Activated naive CD4-positive, alpha-beta T cell treated with anti-CD3 and anti-CD28 coated beads, Interleukin-2, amount 50 U/mL, for 24 hours (primary cell): ENCODE results near the gene MILR1.
A peak's percentile ranks its signal among the peaks of the same experiment; 100 is the strongest.
"Not testable (repeated sequence)": the region's sequence is repeated elsewhere in the genome, so short reads cannot be mapped to it uniquely, and the experiment has no call there.

Experiments used
- H3K27ac Mint-ChIP-seq: one replicate; pipeline ENCODE4 v1.8.0; 2021; ENCODE audit warnings: mild to moderate bottlenecking, mixed read lengths
- H3K27me3 Mint-ChIP-seq: one replicate; pipeline ENCODE4 v1.8.0; 2021; ENCODE audit warnings: mixed read lengths
- H3K36me3 Mint-ChIP-seq: one replicate; pipeline ENCODE4 v1.8.0; 2021; ENCODE audit warnings: mixed read lengths
- H3K4me1 Mint-ChIP-seq: one replicate; pipeline ENCODE4 v1.8.0; 2021; ENCODE audit warnings: mixed read lengths
- H3K4me3 Mint-ChIP-seq: one replicate; pipeline ENCODE4 v1.8.0; 2021; ENCODE audit warnings: mild to moderate bottlenecking, mixed read lengths
- H3K9me3 Mint-ChIP-seq: one replicate; pipeline ENCODE4 v1.8.0; 2021; ENCODE audit warnings: mixed read lengths

MILR1 gene

DNA sequence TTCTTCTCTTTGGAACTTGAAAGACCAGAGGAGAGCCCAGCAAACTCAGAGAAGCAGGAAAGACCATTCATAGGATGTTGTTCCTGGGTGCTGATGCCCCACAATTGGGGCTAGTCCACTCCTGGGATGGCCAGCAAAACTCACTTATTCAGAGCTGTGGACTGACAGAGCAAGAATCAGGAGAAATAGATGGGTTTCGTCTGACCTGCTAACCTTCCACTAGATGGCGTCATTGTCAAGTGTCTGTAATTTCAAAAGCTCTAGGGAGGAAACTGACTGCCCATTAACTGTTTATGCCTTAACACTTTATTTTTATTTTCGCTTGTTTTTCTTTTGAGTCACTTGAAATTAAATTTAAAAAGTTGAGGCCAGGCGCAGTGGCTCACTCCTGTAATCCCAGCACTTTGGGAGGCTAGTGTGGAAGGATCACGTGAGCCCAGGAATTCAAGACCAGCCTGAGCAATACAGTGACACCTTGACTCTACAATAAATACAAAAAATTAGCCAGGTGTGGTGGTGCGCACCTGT is 28.7 kb upstream of the MILR1 start:
- no peak overlapping the region for H3K27ac Mint-ChIP-seq
- H3K4me3 Mint-ChIP-seq: no peak overlapping the region
- H3K4me1 Mint-ChIP-seq: no peaks in the 10 kb centered on the region
- H3K36me3 Mint-ChIP-seq: no peaks in the 10 kb centered on the region
- H3K27me3 Mint-ChIP-seq: no peaks in the 10 kb centered on the region
- no peaks in the 10 kb centered on the region for H3K9me3 Mint-ChIP-seq

DNA sequence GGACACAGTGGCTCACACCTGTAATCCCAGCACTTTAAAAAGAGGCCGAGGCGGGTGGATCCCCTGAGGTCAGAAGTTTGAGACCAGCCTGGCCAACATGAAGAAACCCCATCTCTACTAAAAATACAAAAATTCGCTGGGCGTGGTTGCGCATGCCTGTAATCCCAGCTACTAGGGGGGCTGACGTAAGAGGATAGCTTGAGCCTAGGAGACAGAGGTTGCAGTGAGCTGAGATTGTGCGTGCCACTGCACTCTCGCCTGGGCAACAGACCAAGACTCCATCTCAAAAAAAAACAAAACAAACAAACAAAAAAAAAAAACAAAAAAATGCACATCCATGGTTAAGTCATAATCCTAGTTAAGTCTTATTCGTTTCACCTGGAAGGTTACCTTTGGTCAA is 26.8 kb upstream of the MILR1 start:
- H3K4me3 Mint-ChIP-seq, H3K27ac Mint-ChIP-seq, H3K9me3 Mint-ChIP-seq, H3K36me3 Mint-ChIP-seq, H3K4me1 Mint-ChIP-seq, H3K27me3 Mint-ChIP-seq: not testable (repeated sequence)

DNA sequence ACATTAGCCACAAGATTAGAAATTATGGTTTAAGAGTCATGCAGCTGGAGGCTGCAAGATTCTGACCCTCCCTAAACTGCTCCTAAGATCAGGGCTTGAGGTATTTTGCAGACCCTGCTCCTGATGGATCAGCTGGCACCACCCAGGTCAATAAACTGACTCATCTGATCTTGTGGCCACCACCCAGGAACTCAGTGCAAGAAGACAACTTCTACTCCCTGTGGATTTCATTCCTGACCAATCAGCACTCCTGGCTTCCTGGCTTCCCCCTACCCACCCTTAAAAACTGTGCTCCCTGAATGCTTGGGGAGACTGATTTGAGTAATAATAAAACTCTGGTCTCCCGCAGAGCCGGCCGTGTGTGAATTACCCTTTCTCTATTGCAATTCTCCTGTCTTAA is 25.0 kb upstream of the MILR1 start:
- Mint-ChIP-seq H3K27me3 (no peaks in the 10 kb centered on the region), H3K36me3 (no peaks in the 10 kb centered on the region), H3K27ac (no peak overlapping the region), H3K9me3 (no peaks in the 10 kb centered on the region), H3K4me3 (no peak overlapping the region), H3K4me1 (no peaks in the 10 kb centered on the region)

DNA sequence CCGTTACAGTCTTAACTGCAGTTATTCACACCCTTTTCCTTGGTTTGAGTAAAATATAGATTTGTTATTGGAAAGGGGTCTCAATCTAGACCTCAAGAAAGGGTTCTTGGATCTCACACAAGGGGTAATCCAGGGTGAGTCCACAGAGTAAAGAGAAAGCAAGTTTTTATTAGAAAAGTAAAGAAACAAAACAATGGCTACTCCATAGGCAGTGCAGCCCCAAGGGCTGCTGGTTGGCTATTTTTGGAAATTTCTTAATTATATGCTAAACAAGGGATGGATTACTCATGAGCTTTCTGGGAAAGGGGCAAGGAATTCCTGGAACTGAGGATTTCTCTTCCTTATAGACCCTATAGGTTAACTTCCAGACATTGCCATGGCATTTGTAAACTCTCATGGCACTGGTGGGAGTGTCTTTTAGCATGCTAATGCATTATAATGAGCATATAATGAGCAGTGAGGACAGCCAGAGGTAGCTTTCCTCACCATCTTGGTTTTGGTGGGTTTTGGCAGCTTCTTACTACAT is 24.5 kb upstream of the MILR1 start:
- Mint-ChIP-seq H3K27ac (no peak overlapping the region), H3K9me3 (no peaks in the 10 kb centered on the region), H3K4me3 (no peak overlapping the region), H3K27me3 (no peaks in the 10 kb centered on the region), H3K4me1 (no peaks in the 10 kb centered on the region), H3K36me3 (no peaks in the 10 kb centered on the region)

DNA sequence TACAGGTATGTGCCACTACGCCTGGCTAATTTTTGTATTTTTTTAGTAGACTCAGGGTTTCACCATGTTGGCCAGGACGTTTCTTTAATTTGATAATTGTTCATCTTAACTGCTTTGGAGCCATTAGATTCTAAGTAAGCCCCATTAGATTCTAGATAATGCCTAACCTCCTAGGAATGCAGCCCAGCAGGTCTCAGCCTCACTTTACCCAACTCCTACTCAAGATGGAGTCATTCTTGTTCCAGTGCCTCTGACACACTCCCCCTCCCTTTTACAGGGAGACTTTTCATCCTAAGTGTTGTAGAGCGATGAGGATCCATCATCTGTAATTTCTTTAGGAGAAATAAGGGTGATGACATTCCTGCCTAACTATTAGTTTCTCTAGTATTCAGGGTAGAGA is 23.7 kb upstream of the MILR1 start:
- no peak overlapping the region for H3K27ac Mint-ChIP-seq
- no peaks in the 10 kb centered on the region for H3K9me3 Mint-ChIP-seq
- no peaks in the 10 kb centered on the region for H3K27me3 Mint-ChIP-seq
- no peaks in the 10 kb centered on the region for H3K4me1 Mint-ChIP-seq
- no peak overlapping the region for H3K4me3 Mint-ChIP-seq
- H3K36me3 Mint-ChIP-seq: no peaks in the 10 kb centered on the region

DNA sequence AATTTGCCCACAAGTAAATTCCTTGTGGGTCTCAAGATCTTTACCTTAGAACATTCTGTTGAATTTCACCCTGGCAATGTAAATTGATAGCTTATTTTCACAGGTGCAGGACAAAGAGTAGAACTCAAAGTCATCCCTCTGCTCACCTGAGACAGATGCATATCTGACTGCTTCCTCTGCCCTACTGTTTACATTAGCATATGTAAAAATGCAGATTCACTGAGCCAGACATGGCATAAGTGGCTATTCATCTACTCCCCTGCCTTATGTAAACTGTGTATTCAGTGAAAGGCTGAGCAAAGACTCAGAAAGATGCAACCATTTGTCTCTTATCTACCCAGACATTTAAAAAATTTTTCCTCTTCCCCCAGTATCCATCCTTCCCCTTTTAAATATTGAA is 22.3 kb upstream of the MILR1 start:
- Mint-ChIP-seq H3K36me3 (no peaks in the 10 kb centered on the region), H3K27me3 (no peaks in the 10 kb centered on the region), H3K27ac (peak overlapping the region; percentile 13), H3K9me3 (no peaks in the 10 kb centered on the region), H3K4me3 (no peak overlapping the region), H3K4me1 (no peaks in the 10 kb centered on the region)

DNA sequence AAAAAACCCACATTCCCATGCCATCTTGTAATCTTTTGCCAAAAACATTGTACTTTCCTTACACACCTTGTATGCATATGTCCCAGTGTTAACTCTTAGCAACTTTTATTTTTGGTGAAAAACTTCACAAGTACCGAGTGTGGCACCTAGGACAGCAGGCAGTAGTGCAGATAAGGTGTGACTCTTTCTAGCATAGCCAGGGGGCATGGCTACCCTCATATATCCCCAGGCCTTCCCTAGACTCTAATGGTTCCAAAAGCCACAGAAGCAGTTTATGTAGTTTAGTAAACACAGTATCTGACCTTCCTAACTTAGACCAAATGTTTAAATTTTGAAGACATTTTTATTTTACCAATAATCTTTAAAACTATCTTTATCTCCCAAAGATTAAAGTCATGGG is 20.5 kb upstream of the MILR1 start:
- H3K9me3 Mint-ChIP-seq: no peaks in the 10 kb centered on the region
- no peaks in the 10 kb centered on the region for H3K36me3 Mint-ChIP-seq
- no peaks in the 10 kb centered on the region for H3K4me1 Mint-ChIP-seq
- no peak overlapping the region for H3K4me3 Mint-ChIP-seq
- H3K27me3 Mint-ChIP-seq: no peaks in the 10 kb centered on the region
- H3K27ac Mint-ChIP-seq: no peak overlapping the region

DNA sequence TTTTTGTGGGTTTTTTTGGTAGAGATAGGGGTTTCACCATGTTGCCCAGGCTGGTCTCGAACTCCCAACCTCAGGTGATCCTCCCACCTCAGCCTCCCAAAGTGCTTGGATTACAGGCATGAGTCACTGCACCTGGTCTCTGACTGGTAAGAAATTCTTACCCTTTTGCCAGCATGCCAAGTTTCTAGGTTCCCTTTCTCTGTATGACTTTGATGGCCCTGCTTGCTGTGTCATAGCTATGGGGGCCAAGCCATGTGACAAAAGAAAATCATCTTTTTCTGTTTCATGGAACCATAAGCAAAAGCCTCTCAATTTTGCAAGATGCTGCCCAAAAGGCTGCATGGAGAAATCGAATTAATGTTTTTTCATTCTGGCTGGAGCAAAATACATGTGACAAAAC is 18.9 kb upstream of the MILR1 start:
- H3K27me3 Mint-ChIP-seq, H3K36me3 Mint-ChIP-seq, H3K4me1 Mint-ChIP-seq, H3K27ac Mint-ChIP-seq, H3K4me3 Mint-ChIP-seq, H3K9me3 Mint-ChIP-seq: not testable (repeated sequence)

DNA sequence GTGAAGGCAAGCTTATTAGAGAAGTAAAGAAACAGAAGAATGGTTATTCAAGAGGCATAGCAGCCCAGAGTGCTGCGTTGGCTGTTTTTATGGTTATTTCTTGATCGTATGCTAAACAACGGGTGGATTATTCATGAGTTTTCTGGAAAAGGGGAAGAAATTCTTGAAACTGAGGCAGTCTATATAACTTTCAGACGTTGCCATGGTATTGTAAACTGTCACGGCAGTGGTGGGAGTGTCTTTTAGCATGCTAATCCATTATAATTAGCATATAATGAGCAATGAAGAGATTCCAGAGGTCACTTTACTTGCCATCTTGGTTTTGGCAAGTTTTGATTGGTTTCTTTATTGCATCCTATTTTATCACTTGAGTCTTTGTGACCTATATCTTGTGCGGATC is 17.4 kb upstream of the MILR1 start:
- Mint-ChIP-seq H3K4me3 (no peak overlapping the region), H3K9me3 (no peaks in the 10 kb centered on the region), H3K4me1 (no peaks in the 10 kb centered on the region), H3K27me3 (no peaks in the 10 kb centered on the region), H3K27ac (no peak overlapping the region), H3K36me3 (no peaks in the 10 kb centered on the region)

DNA sequence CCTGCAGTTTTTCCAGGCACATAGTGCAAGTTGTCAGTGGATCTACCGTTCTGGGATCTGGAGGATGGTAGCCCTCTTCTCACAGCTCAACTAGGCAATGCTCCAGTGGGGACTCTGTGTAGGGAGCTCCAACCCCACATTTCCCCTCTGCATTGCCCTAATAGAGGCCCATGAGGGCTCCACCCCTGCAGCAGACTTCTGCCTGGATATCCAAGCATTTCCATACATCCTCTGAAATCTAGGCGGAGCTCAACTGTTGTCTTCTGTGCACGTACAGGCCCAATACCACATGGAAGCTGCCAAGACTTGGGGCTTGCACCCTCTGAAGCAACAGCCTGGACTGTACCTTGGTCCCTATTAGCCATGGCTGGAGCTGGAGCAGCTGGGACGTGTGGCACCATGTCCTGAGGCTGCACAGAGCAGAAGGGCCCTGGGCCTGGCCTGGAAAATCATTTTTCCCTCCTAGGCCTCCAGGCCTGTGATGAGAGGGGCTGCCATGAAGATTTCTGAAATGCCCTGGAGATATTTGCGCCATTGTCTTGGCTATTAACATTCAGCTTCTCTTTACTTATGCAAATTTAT is 10.9 kb upstream of the MILR1 start:
- Mint-ChIP-seq H3K27ac (no peak overlapping the region), H3K4me3 (no peak overlapping the region), H3K4me1 (peaks cover 24% of the 10 kb centered on the region), H3K36me3 (peaks cover 3% of the 10 kb centered on the region), H3K27me3 (no peaks in the 10 kb centered on the region), H3K9me3 (no peaks in the 10 kb centered on the region)

DNA sequence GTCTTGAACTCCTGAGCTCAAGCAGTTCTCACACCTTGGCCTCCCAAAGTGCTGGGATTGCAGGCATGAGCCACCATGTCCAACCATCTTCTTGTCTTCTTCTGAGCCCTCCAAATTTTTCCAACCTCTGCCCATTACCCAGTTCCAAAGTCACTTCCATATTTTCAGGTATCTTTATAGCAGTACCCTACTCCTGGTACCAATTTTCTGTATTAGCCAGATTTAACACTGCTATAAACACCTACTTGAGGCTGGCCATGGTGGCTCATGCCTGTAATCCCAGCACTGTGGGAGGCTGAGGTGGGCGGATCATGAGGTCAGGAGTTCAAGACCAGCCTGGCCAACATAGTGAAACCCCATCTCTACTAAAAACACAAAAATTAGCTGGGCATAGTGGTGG is 9.4 kb upstream of the MILR1 start:
- not testable (repeated sequence) for H3K4me3 Mint-ChIP-seq, H3K27me3 Mint-ChIP-seq, H3K27ac Mint-ChIP-seq, H3K9me3 Mint-ChIP-seq, H3K36me3 Mint-ChIP-seq
- peaks cover 28% of the 10 kb centered on the region for H3K4me1 Mint-ChIP-seq

DNA sequence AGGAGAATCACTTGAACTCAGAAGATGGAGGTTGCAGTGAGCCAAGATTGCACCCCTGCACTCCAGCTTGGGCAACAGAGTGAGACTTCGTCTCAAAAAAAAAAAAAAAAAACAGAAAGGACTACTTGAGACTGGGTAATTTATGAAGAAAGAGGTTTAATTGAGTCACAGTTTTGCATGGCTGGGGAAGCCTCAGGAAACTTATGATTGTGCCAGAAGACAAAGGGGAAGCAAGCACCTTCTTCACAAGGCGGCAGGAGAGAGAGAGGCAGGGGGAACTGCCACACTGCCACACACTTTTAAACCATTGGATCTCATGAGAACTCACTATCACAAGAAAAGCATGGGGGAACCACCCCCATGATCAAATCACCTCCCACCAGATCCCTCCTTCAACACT is 9.0 kb upstream of the MILR1 start:
- peak overlapping the region; percentile 74 for H3K27ac Mint-ChIP-seq
- H3K36me3 Mint-ChIP-seq: peaks cover 3% of the 10 kb centered on the region
- H3K9me3 Mint-ChIP-seq: no peaks in the 10 kb centered on the region
- peaks cover 28% of the 10 kb centered on the region for H3K4me1 Mint-ChIP-seq
- peak overlapping the region; percentile 51 for H3K4me3 Mint-ChIP-seq
- H3K27me3 Mint-ChIP-seq: no peaks in the 10 kb centered on the region

DNA sequence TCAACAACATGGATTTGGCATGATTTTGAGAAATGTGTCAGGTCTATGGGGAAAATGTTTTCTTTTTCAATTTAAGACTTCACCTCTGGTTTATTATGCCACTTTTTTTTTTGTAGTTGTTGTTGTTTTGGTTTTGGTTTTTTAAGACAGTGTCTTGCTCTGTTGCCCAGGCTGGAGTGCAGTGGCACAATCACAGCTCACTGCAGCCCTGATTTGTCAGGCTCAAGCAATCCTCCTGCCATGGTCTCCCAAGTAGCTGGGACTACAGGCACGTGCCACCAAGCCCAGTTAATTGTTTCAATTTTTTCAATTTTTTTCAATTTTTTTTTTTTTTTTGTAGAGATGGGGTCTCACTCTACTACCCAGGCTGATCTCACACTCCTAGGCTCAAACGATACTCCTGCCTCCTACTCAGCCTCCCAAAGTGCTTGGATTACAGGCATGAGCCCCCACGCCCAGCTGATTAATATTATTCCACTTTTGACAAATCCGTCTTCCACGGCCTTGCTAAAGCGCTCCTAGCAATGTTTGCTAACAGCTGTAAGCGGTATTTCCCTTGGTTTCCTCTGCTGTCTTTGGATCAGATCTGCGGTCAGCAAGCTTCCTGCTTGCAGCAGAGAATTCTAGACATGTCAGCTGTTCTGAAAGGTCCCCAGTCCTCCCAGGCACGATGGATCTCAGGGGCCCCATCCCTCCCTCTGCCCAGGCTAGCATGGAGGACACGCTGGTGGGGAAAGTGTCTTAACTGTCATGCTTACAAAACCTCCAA is 7.0 kb upstream of the MILR1 start:
- no peaks in the 10 kb centered on the region for H3K9me3 Mint-ChIP-seq
- no peaks in the 10 kb centered on the region for H3K27me3 Mint-ChIP-seq
- H3K4me1 Mint-ChIP-seq: peaks cover 28% of the 10 kb centered on the region
- H3K27ac Mint-ChIP-seq: peak overlapping the region; percentile 64
- peak overlapping the region; percentile 76 for H3K4me3 Mint-ChIP-seq
- peaks cover 3% of the 10 kb centered on the region for H3K36me3 Mint-ChIP-seq

DNA sequence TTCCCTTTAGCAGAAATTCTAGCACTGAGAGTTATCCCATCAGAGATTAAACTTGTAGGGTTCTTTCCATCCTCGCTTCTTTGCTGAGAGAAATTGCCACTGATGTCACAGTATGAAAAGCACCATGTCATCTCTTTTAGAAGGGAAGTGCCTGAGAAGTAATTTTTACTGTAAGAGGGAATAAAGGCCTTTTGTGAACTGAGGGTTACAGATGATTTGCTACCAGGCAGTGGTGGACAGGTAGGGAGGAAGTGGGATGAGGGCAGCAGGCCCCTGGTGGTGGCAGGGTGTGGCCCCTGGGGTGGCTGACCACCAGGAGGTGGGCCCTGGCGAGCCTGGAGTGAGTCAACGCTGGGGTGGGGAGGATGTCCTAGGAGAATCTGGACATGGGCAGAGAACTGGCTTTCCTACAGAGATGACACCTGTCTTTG is 6.4 kb upstream of the MILR1 start:
- peak overlapping the region; percentile 76 for H3K4me3 Mint-ChIP-seq

DNA sequence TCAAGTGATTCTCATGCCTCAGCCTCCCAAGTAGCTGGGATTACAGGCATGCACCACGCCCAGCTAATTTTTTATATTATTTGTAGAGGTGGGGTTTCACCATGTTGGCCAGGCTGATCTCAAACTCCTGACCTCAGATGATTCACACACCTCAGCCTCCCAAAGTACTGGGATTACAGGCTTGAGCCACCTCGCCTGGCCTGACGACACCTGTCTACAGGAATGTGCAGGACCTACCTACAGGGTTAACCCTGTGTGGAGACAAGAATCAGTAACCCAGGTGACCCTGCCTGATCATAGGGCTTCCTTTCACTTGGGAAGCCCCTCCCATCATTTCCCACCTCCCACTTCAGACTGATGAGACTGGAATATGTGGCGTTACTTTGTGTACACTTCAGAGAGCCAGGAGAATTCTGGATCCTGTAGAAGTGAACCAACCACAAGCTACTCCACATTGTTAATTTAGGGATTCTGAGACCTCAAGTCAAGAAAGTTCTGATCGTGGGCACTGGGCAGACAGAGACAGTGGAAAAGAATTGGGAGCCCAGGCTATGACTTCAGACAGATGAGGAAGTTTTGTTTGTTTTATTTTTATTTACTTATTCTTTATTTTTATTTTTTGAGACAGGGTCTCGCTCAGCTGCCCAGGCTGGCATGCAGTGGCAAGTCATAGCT is 5.7 kb upstream of the MILR1 start:
- Mint-ChIP-seq H3K9me3 (no peaks in the 10 kb centered on the region), H3K27me3 (no peaks in the 10 kb centered on the region), H3K36me3 (peaks cover 3% of the 10 kb centered on the region), H3K4me1 (peaks cover 28% of the 10 kb centered on the region), H3K27ac (no peak overlapping the region), H3K4me3 (no peak overlapping the region)

More for the DNA sequence above, 6.4 kb upstream of the MILR1 start:
- H3K27me3 Mint-ChIP-seq: no peaks in the 10 kb centered on the region
- H3K36me3 Mint-ChIP-seq: peaks cover 3% of the 10 kb centered on the region
- H3K27ac Mint-ChIP-seq: peak overlapping the region; percentile 64
- H3K9me3 Mint-ChIP-seq: no peaks in the 10 kb centered on the region
- H3K4me1 Mint-ChIP-seq: peaks cover 28% of the 10 kb centered on the region

DNA sequence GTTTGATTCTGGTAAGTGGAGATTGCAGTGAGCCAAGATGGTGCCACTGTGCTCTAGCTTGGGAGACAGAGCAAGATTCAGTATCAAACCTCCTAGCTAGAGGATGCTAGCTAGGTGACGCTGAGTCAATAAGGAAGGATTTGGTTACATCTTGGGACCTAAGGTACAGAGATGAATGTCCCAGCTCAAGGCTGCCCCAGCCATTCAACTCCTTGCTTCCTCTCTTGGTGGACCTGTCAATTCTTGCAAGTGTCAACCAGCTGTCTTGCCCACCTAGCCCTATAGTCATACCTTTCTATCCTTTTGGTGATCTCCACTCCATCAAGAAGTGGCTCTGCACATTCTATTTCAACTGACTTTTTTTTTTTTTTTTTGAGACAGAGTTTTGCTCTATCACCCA is 1.4 kb upstream of the MILR1 start:
- no peak overlapping the region for H3K27ac Mint-ChIP-seq
- H3K4me3 Mint-ChIP-seq: no peak overlapping the region
- H3K9me3 Mint-ChIP-seq: no peaks in the 10 kb centered on the region
- H3K4me1 Mint-ChIP-seq: peaks cover 16% of the 10 kb centered on the region
- H3K36me3 Mint-ChIP-seq: no peaks in the 10 kb centered on the region
- H3K27me3 Mint-ChIP-seq: no peaks in the 10 kb centered on the region
